K562 (cell line): ENCODE data around the gene PIK3R2.

Experiments used
- ARID1B ChIP-seq: fragments of 450-650 bp; IDR thresholded peaks from 2 replicates; pipeline ENCODE4 v1.6.1; 2016; ENCODE audit warnings: antibody characterized with exemption, mild to moderate bottlenecking, inconsistent platforms
- CEBPB ChIP-seq: fragments of 450-650 bp; IDR thresholded peaks from 2 replicates; pipeline ENCODE4 v1.6.1; 2016; ENCODE audit warnings: missing genetic modification characterization, missing compliant biosample characterization
- CREM ChIP-seq: IDR thresholded peaks from 2 replicates; pipeline ENCODE4 v1.6.1; 2014; ENCODE audit warnings: antibody characterized with exemption, low read depth
- GTF2E2 ChIP-seq: fragments of 200-800 bp; sonication (Bioruptor generic); IDR thresholded peaks from 2 replicates; pipeline ENCODE4 v1.6.1; 2016; ENCODE audit warnings: missing genetic modification characterization, missing compliant biosample characterization
- HMGXB4 ChIP-seq: sonication (generic); formaldehyde crosslinking; IDR thresholded peaks from 2 replicates; pipeline ENCODE4 v1.8.1; 2023; ENCODE audit warnings: mild to moderate bottlenecking, missing genetic modification reagents
- JUNB ChIP-seq: fragments of 450-650 bp; formaldehyde crosslinking; conservative IDR thresholded peaks from 2 replicates; pipeline ENCODE4 v1.4.0; 2020; ENCODE audit warnings: mild to moderate bottlenecking
- NR2C2 ChIP-seq, 2 experiments: fragments of 200-800 bp in 1 of 2; sonication (Bioruptor generic) in 1 of 2; sonication (generic) in 1 of 2; formaldehyde crosslinking in 1 of 2; IDR thresholded peaks; 2 replicates each; pipeline versions ENCODE4 v1.6.1 to v1.8.0; 2016 to 2022; ENCODE audit warnings: mild to moderate bottlenecking in 1 of 2, missing compliant biosample characterization in 1 of 2, missing genetic modification characterization in 1 of 2, missing genetic modification reagents in 1 of 2
- POLR2AphosphoS5 ChIP-seq: IDR thresholded peaks from 2 replicates; pipeline ENCODE4 v1.6.1; 2011; ENCODE audit warnings: mild to moderate bottlenecking, low read depth, low read length, moderate library complexity; ENCODE audit not compliant: control insufficient read depth, insufficient read depth
- SIN3A ChIP-seq, 2 experiments: fragments of 150-350 bp in 1 of 2; IDR thresholded peaks; 2 replicates each; pipeline ENCODE4 v1.6.1; 2011 to 2016; ENCODE audit warnings: borderline replicate concordance in 2 of 2, low read depth in 2 of 2, low read length in 2 of 2, mild to moderate bottlenecking in 2 of 2, moderate library complexity in 2 of 2; ENCODE audit not compliant: control insufficient read depth in 1 of 2
- SMC3 ChIP-seq: conservative IDR thresholded peaks from 2 replicates; pipeline ENCODE4 v1.6.1; 2011; ENCODE audit warnings: low read depth, low read length, improper control_type of control experiment; ENCODE audit not compliant: insufficient read depth
- ZNF518B ChIP-seq: fragments of 250-450 bp; sonication (Bioruptor Pico); IDR thresholded peaks from 2 replicates; pipeline ENCODE4 v1.5.0; 2021; ENCODE audit warnings: mild to moderate bottlenecking, moderate library complexity
- TF ChIP-seq, protein P1 (sequence below): sonication (generic); formaldehyde crosslinking; IDR thresholded peaks from 2 replicates; pipeline ENCODE4 v1.8.0; 2022; ENCODE audit warnings: mild to moderate bottlenecking, missing genetic modification reagents
- TF ChIP-seq, protein P2 (sequence below), 3 experiments: IDR thresholded peaks in 2 of 3; conservative IDR thresholded peaks in 1 of 3; 2 replicates each; pipeline ENCODE4 v1.5.1; 2011 to 2012; ENCODE audit warnings: low read length in 3 of 3, mild to moderate bottlenecking in 3 of 3, control low read depth in 2 of 3, improper control_type of control experiment in 1 of 3, inconsistent platforms in 1 of 3, low read depth in 1 of 3, mixed read lengths in 1 of 3, moderate library complexity in 1 of 3; ENCODE audit not compliant: insufficient read depth in 2 of 3

DNA sequence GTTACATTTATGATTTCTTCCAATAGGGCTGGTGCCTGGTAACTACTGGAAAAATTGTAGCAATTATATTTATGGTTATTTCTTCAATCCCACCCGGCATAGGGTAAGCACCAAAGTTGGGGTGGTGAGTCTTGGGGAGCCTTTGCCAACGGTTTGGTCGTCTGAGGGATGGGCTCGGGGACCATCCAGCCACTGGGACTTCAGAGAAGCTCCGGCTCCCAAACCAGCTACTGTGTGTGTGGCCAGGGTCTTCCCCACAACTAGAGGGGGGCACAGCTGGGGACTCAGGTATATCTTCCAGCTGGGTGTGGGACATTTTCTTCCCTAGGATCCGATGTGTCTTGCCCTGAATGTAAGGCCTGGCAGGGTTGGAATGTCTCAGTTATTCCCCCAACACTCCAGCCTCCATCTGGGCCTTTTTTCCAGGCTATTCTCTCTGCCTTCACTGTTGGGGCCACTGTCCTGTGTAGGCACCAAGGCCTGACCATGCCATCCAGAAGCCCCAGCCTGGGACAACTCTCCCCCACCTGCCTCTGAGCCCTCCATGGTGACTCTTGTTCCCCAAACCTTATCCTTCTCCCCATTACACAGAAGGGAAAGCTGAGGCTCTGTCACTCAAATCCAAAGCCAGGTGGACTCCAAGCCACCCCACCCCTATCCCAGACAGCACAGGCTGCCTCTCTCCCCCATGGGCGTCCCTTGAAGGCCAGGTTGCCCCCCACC is 19.5 kb downstream of the PIK3R2 start:
- TF ChIP-seq POLR2AphosphoS5: no peak
- TF ChIP-seq NR2C2 (CRISPR knock-in tag; IDR thresholded peaks at IDR 0.05): no peak
- TF ChIP-seq NR2C2 (tag; IDR thresholded peaks at IDR 0.05): no peak
- TF ChIP-seq, protein P1, sequence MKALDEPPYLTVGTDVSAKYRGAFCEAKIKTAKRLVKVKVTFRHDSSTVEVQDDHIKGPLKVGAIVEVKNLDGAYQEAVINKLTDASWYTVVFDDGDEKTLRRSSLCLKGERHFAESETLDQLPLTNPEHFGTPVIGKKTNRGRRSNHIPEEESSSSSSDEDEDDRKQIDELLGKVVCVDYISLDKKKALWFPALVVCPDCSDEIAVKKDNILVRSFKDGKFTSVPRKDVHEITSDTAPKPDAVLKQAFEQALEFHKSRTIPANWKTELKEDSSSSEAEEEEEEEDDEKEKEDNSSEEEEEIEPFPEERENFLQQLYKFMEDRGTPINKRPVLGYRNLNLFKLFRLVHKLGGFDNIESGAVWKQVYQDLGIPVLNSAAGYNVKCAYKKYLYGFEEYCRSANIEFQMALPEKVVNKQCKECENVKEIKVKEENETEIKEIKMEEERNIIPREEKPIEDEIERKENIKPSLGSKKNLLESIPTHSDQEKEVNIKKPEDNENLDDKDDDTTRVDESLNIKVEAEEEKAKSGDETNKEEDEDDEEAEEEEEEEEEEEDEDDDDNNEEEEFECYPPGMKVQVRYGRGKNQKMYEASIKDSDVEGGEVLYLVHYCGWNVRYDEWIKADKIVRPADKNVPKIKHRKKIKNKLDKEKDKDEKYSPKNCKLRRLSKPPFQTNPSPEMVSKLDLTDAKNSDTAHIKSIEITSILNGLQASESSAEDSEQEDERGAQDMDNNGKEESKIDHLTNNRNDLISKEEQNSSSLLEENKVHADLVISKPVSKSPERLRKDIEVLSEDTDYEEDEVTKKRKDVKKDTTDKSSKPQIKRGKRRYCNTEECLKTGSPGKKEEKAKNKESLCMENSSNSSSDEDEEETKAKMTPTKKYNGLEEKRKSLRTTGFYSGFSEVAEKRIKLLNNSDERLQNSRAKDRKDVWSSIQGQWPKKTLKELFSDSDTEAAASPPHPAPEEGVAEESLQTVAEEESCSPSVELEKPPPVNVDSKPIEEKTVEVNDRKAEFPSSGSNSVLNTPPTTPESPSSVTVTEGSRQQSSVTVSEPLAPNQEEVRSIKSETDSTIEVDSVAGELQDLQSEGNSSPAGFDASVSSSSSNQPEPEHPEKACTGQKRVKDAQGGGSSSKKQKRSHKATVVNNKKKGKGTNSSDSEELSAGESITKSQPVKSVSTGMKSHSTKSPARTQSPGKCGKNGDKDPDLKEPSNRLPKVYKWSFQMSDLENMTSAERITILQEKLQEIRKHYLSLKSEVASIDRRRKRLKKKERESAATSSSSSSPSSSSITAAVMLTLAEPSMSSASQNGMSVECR (CRISPR knock-in tag): no peak
- no peak for TF ChIP-seq GTF2E2 (tag)
- TF ChIP-seq SMC3: no peak
- TF ChIP-seq CREM: no peak
- TF ChIP-seq SIN3A (IDR thresholded peaks at IDR 0.05; ENCODE audit: borderline replicate concordance in 2 of 2, control insufficient read depth in 1 of 2, low read depth in 2 of 2, low read length in 2 of 2): no peak
- no peak for TF ChIP-seq ZNF518B
- TF ChIP-seq, protein P2, sequence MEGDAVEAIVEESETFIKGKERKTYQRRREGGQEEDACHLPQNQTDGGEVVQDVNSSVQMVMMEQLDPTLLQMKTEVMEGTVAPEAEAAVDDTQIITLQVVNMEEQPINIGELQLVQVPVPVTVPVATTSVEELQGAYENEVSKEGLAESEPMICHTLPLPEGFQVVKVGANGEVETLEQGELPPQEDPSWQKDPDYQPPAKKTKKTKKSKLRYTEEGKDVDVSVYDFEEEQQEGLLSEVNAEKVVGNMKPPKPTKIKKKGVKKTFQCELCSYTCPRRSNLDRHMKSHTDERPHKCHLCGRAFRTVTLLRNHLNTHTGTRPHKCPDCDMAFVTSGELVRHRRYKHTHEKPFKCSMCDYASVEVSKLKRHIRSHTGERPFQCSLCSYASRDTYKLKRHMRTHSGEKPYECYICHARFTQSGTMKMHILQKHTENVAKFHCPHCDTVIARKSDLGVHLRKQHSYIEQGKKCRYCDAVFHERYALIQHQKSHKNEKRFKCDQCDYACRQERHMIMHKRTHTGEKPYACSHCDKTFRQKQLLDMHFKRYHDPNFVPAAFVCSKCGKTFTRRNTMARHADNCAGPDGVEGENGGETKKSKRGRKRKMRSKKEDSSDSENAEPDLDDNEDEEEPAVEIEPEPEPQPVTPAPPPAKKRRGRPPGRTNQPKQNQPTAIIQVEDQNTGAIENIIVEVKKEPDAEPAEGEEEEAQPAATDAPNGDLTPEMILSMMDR (IDR thresholded peaks at IDR 0.05 in 2 of 3, conservative IDR thresholded peaks at IDR 0.05 in 1 of 3; ENCODE audit: insufficient read depth in 2 of 3, low read depth in 1 of 3, low read length in 3 of 3): no peak
- no peak for TF ChIP-seq ARID1B
- no peak for TF ChIP-seq HMGXB4 (CRISPR knock-in tag)
- TF ChIP-seq CEBPB (tag): no peak
- TF ChIP-seq JUNB (CRISPR knock-in tag): no peak
